Right atrium auricular region (tissue), 2 donors: ENCODE data around the gene DPT. TPM values are rescaled to one million over a fixed set of nuclear protein-coding genes. Genes with fewer than 3 reads are reported as not detected.

Source experiments
- DNase-seq: peaks from one replicate; pipeline ENCODE4 v3.0.0-alpha.2; 2019; ENCODE audit warnings: low spot score
- H3K27ac ChIP-seq, 2 donors: fragments of 200-600 bp; sonication (generic); 1 replicate in 1 of 2; 2 replicates in 1 of 2; pipeline ENCODE4 v1.5.1; 2016 to 2019
- H3K27me3 ChIP-seq, 2 donors: fragments of 200-600 bp; sonication (generic); one replicate each; pipeline versions ENCODE4 v1.5.1 to v1.6.0; 2017 to 2019
- H3K36me3 ChIP-seq: fragments of 200-600 bp; sonication (generic); one replicate; pipeline ENCODE4 v1.5.1; 2016
- H3K4me1 ChIP-seq, 2 donors: fragments of 200-600 bp; sonication (generic); one replicate each; pipeline versions ENCODE4 v1.5.1 to v1.6.0; 2017 to 2019
- H3K4me3 ChIP-seq, 2 donors: fragments of 200-600 bp; sonication (generic); 1 replicate in 1 of 2; 2 replicates in 1 of 2; pipeline ENCODE4 v1.5.1; 2017 to 2019; ENCODE audit warnings: mild to moderate bottlenecking in 1 of 2, moderate library complexity in 1 of 2
- H3K9me3 ChIP-seq, 2 donors: fragments of 200-600 bp; sonication (generic); one replicate each; pipeline ENCODE4 v1.5.1; 2019
- CTCF ChIP-seq, 2 donors: fragments of 200-600 bp; sonication (generic); IDR thresholded peaks; one replicate each; pipeline ENCODE4 v1.5.1; 2019; ENCODE audit warnings: antibody characterized with exemption in 2 of 2
- total RNA-seq, 2 donors: library from RNA; depleted of rRNA; stranded (reverse); fragments of >200 nt; gene quantifications; one replicate each; pipeline ENCODE4 v1.1.0, GENCODE V29; 2016

Gene DPT
- total RNA-seq, 2 donors from 2014 or later, result 52.2 to 71.3 TPM

GRCh38 chr1:168696125-168696760 lies 32.8 kb downstream of the DPT start:
- DNase-seq, result no peak
- no peaks in the 10 kb centered on the region for H3K4me1 ChIP-seq
- H3K4me3 ChIP-seq, result no peak overlapping the region
- no peaks in the 10 kb centered on the region for H3K9me3 ChIP-seq
- H3K27me3 ChIP-seq, result no peaks in the 10 kb centered on the region
- H3K36me3 ChIP-seq, result no peaks in the 10 kb centered on the region
- TF ChIP-seq CTCF (IDR thresholded peaks at IDR 0.05), result no peak
- no peak overlapping the region for H3K27ac ChIP-seq

GRCh38 chr1:168693872-168694238 lies 35.2 kb downstream of the DPT start:
- H3K9me3 ChIP-seq, result no peaks in the 10 kb centered on the region
- no peaks in the 10 kb centered on the region for H3K4me1 ChIP-seq
- TF ChIP-seq CTCF (IDR thresholded peaks at IDR 0.05), result no peak
- DNase-seq, result no peak
- no peaks in the 10 kb centered on the region for H3K36me3 ChIP-seq
- no peak overlapping the region for H3K27ac ChIP-seq
- H3K27me3 ChIP-seq, result no peaks in the 10 kb centered on the region
- no peak overlapping the region for H3K4me3 ChIP-seq

GRCh38 chr1:168693197-168693871 lies 35.7 kb downstream of the DPT start:
- Histone ChIP-seq H3K36me3 (no peaks in the 10 kb centered on the region), H3K9me3 (no peaks in the 10 kb centered on the region), H3K4me1 (no peaks in the 10 kb centered on the region), H3K4me3 (no peak overlapping the region), H3K27me3 (no peaks in the 10 kb centered on the region), H3K27ac (no peak overlapping the region)
- no peak for DNase-seq
- TF ChIP-seq CTCF (IDR thresholded peaks at IDR 0.05), result no peak

GRCh38 chr1:168692472-168692871 lies 36.5 kb downstream of the DPT start:
- no peak for TF ChIP-seq CTCF (IDR thresholded peaks at IDR 0.05)
- Histone ChIP-seq H3K4me1 (no peaks in the 10 kb centered on the region), H3K27ac (no peak overlapping the region), H3K27me3 (no peaks in the 10 kb centered on the region), H3K9me3 (no peaks in the 10 kb centered on the region), H3K4me3 (no peak overlapping the region), H3K36me3 (no peaks in the 10 kb centered on the region)
- no peak for DNase-seq

- Histone ChIP-seq H3K27me3 (no peaks in the 10 kb centered on the region), H3K4me3 (no peak overlapping the region), H3K27ac (no peak overlapping the region), H3K4me1 (no peaks in the 10 kb centered on the region), H3K36me3 (no peaks in the 10 kb centered on the region), H3K9me3 (no peaks in the 10 kb centered on the region)
- DNase-seq, result no peak
- TF ChIP-seq CTCF (IDR thresholded peaks at IDR 0.05), result no peak
These were observed 37.5 kb downstream of the DPT start for GRCh38 chr1:168691541-168691940.
